Astrocyte (in vitro differentiated cells and primary cell): ENCODE data around the gene FKBP1A. TPM values are rescaled to one million over a fixed set of nuclear protein-coding genes. Genes with fewer than 3 reads are reported as not detected.

Experiments
- DNase-seq: peaks from one replicate; pipeline ENCODE4 v3.0.0-alpha.2; 2010; ENCODE audit warnings: low read depth
- FAIRE-seq: peaks from 2 replicates; lab custom pipeline; 2011; peaks lifted over from hg19 to GRCh38; lab: Jason Lieb, UNC
- H2AFZ ChIP-seq: 2 replicates; pipeline ENCODE4 v1.6.0; 2012; ENCODE audit warnings: low read depth, low read length, inconsistent platforms
- H3K27ac ChIP-seq: 2 replicates; pipeline ENCODE4 v1.5.1; 2011; ENCODE audit warnings: low read depth, low read length, inconsistent platforms
- H3K27me3 ChIP-seq: 2 replicates; pipeline ENCODE4 v1.6.0; 2011; ENCODE audit warnings: low read length, inconsistent platforms; ENCODE audit not compliant: insufficient read depth
- H3K36me3 ChIP-seq: 2 replicates; pipeline ENCODE4 v1.5.1; 2011; ENCODE audit warnings: low read length, inconsistent platforms; ENCODE audit not compliant: insufficient read depth
- H3K4me1 ChIP-seq: 2 replicates; pipeline ENCODE4 v1.5.1; 2011; ENCODE audit warnings: low read length, inconsistent platforms; ENCODE audit not compliant: insufficient read depth
- H3K4me2 ChIP-seq: 2 replicates; pipeline ENCODE4 v1.6.0; 2012; ENCODE audit warnings: low read length, inconsistent platforms
- H3K4me3 ChIP-seq: 2 replicates; pipeline ENCODE4 v1.5.1; 2011; ENCODE audit warnings: low read depth, mild to moderate bottlenecking, low read length, inconsistent platforms; ENCODE audit not compliant: insufficient read depth
- H3K79me2 ChIP-seq: 2 replicates; pipeline ENCODE4 v1.6.0; 2012; ENCODE audit warnings: mild to moderate bottlenecking, low read length, inconsistent platforms; ENCODE audit not compliant: insufficient read depth
- H3K9ac ChIP-seq: 2 replicates; pipeline ENCODE4 v1.6.0; 2012; ENCODE audit warnings: mild to moderate bottlenecking, low read length, inconsistent platforms
- H3K9me3 ChIP-seq: 2 replicates; pipeline ENCODE4 v1.5.1; 2012; ENCODE audit warnings: low read depth, mild to moderate bottlenecking, low read length, inconsistent platforms; ENCODE audit not compliant: insufficient read depth
- H4K20me1 ChIP-seq: 2 replicates; pipeline ENCODE4 v1.6.0; 2012; ENCODE audit warnings: low read length, inconsistent platforms; ENCODE audit not compliant: insufficient read depth
- H3K27ac Mint-ChIP-seq: one replicate; pipeline ENCODE4 v1.8.0; 2021; ENCODE audit warnings: mild to moderate bottlenecking, mixed read lengths; ENCODE audit not compliant: unreplicated experiment
- H3K27me3 Mint-ChIP-seq: one replicate; pipeline ENCODE4 v1.8.0; 2021; ENCODE audit warnings: low read depth, mixed read lengths; ENCODE audit not compliant: unreplicated experiment
- H3K36me3 Mint-ChIP-seq: one replicate; pipeline ENCODE4 v1.8.0; 2021; ENCODE audit warnings: low read depth, mixed read lengths; ENCODE audit not compliant: unreplicated experiment
- H3K4me1 Mint-ChIP-seq: one replicate; pipeline ENCODE4 v1.8.0; 2021; ENCODE audit warnings: low read depth, mixed read lengths; ENCODE audit not compliant: unreplicated experiment
- H3K4me3 Mint-ChIP-seq: one replicate; pipeline ENCODE4 v1.8.0; 2021; ENCODE audit warnings: mild to moderate bottlenecking, moderate library complexity, mixed read lengths; ENCODE audit not compliant: unreplicated experiment
- H3K9me3 Mint-ChIP-seq: one replicate; pipeline ENCODE4 v1.8.0; 2021; ENCODE audit warnings: mild to moderate bottlenecking, mixed read lengths; ENCODE audit not compliant: unreplicated experiment
- EZH2 ChIP-seq: IDR thresholded peaks from 2 replicates; pipeline ENCODE4 v1.6.1; 2012; ENCODE audit warnings: mild to moderate bottlenecking, low read length, inconsistent platforms; ENCODE audit not compliant: insufficient read depth
- total RNA-seq: library from RNA; stranded (reverse); gene quantifications from 2 replicates; pipeline ENCODE4 v1.2.1, GENCODE V29; 2021
- TF ChIP-seq, protein P1 (sequence below): IDR thresholded peaks from 2 replicates; pipeline ENCODE4 v1.5.1; 2011; ENCODE audit warnings: low read depth, mild to moderate bottlenecking, inconsistent platforms, low read length, moderate library complexity; ENCODE audit not compliant: insufficient read depth

Gene FKBP1A
- total RNA-seq, 1 donor from 2014 or later = 379 TPM

DNA sequence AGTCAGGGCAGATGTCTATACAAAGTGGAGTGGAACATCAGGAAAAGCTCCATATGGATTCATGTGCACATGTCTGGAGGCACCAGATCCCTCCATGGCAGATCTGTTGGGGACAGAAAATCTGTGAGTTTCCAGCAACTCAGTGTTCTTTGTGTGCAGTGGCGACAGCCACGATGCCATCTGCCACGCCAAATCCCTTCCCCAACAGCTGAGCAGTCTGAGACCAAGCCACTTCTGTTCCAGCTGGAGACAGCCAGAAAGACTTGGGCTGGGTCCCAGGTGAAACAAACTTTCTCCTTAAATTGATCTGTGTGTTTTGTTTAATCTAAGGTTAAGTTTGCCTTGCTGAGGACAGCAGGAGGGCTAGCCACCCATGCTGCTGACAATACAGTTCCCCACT is 22.9 kb downstream of the FKBP1A start:
- Mint-ChIP-seq H3K4me1 (peaks cover 55% of the 10 kb centered on the region), H3K36me3 (peaks cover 19% of the 10 kb centered on the region), H3K27me3 (no peaks in the 10 kb centered on the region), H3K27ac (no peak overlapping the region), H3K4me3 (no peak overlapping the region), H3K9me3 (no peaks in the 10 kb centered on the region)
- Histone ChIP-seq H4K20me1 (peaks cover 69% of the 10 kb centered on the region), H2AFZ (no peak overlapping the region), H3K4me1 (peaks cover 21% of the 10 kb centered on the region), H3K4me3 (no peak overlapping the region), H3K27ac (no peak overlapping the region), H3K9ac (no peak overlapping the region), H3K9me3 (no peaks in the 10 kb centered on the region), H3K4me2 (no peak overlapping the region), H3K36me3 (peaks cover 43% of the 10 kb centered on the region), H3K79me2 (peaks cover 46% of the 10 kb centered on the region), H3K27me3 (no peaks in the 10 kb centered on the region)
- TF ChIP-seq, protein P1, sequence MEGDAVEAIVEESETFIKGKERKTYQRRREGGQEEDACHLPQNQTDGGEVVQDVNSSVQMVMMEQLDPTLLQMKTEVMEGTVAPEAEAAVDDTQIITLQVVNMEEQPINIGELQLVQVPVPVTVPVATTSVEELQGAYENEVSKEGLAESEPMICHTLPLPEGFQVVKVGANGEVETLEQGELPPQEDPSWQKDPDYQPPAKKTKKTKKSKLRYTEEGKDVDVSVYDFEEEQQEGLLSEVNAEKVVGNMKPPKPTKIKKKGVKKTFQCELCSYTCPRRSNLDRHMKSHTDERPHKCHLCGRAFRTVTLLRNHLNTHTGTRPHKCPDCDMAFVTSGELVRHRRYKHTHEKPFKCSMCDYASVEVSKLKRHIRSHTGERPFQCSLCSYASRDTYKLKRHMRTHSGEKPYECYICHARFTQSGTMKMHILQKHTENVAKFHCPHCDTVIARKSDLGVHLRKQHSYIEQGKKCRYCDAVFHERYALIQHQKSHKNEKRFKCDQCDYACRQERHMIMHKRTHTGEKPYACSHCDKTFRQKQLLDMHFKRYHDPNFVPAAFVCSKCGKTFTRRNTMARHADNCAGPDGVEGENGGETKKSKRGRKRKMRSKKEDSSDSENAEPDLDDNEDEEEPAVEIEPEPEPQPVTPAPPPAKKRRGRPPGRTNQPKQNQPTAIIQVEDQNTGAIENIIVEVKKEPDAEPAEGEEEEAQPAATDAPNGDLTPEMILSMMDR = no peak
- no peak for TF ChIP-seq EZH2
- DNase-seq = no peak
- no peak for FAIRE-seq

GRCh38 chr20:1368448-1369199 is 24.2 kb downstream of the FKBP1A start:
- Histone ChIP-seq H3K4me1 (peaks cover 21% of the 10 kb centered on the region), H3K27me3 (no peaks in the 10 kb centered on the region), H3K79me2 (peaks cover 35% of the 10 kb centered on the region), H4K20me1 (peaks cover 63% of the 10 kb centered on the region), H3K9ac (no peak overlapping the region), H3K4me3 (no peak overlapping the region), H2AFZ (no peak overlapping the region), H3K27ac (no peak overlapping the region), H3K9me3 (no peaks in the 10 kb centered on the region), H3K4me2 (peak overlapping the region; percentile 49), H3K36me3 (peaks cover 39% of the 10 kb centered on the region)
- peaks cover 49% of the 10 kb centered on the region for H3K4me1 Mint-ChIP-seq
- H3K4me3 Mint-ChIP-seq = peak overlapping the region; percentile 60
- FAIRE-seq = peak; percentile 74
- TF ChIP-seq, protein P1 = no peak
- TF ChIP-seq EZH2 = no peak
- peaks cover 27% of the 10 kb centered on the region for H3K36me3 Mint-ChIP-seq
- no peaks in the 10 kb centered on the region for H3K9me3 Mint-ChIP-seq
- peak overlapping the region; percentile 76 for H3K27ac Mint-ChIP-seq
- DNase-seq = peak; percentile 67
- no peaks in the 10 kb centered on the region for H3K27me3 Mint-ChIP-seq

DNA sequence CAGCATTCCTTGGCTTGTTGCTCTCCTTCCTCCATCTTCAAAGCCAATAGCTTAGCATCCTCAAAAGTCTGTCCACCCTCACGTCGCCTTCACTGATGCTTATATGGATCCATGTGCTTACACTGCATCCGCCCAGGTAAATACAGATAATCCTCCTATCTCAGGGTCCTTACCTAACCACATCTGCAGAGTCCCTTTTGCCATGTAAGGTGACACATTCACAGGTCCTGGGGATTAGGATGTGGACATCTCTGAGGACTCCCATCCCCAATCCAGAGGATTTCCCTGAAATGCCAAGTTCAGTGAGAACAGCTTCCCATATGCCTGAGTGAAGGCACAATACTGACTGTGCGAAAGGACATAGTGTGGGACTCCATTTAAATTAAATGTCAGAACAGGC is 25.4 kb downstream of the FKBP1A start:
- H3K27ac ChIP-seq = no peak overlapping the region
- no peak overlapping the region for H3K27ac Mint-ChIP-seq
- H2AFZ ChIP-seq = no peak overlapping the region
- H4K20me1 ChIP-seq = peaks cover 65% of the 10 kb centered on the region
- no peaks in the 10 kb centered on the region for H3K9me3 Mint-ChIP-seq
- H3K4me3 ChIP-seq = no peak overlapping the region
- H3K79me2 ChIP-seq = peaks cover 24% of the 10 kb centered on the region
- H3K27me3 ChIP-seq = no peaks in the 10 kb centered on the region
- no peak overlapping the region for H3K9ac ChIP-seq
- TF ChIP-seq, protein P1 = no peak
- TF ChIP-seq EZH2 = no peak
- no peaks in the 10 kb centered on the region for H3K9me3 ChIP-seq
- no peak overlapping the region for H3K4me2 ChIP-seq
- peaks cover 32% of the 10 kb centered on the region for H3K36me3 Mint-ChIP-seq
- peaks cover 29% of the 10 kb centered on the region for H3K36me3 ChIP-seq
- DNase-seq (no peak), FAIRE-seq (no peak)
- peaks cover 42% of the 10 kb centered on the region for H3K4me1 Mint-ChIP-seq
- peaks cover 21% of the 10 kb centered on the region for H3K4me1 ChIP-seq
- H3K4me3 Mint-ChIP-seq = no peak overlapping the region
- no peaks in the 10 kb centered on the region for H3K27me3 Mint-ChIP-seq
